ENCODE measurements around the gene ZDHHC4.
"Not testable (repeated sequence)": the region's sequence is repeated elsewhere in the genome, so short reads cannot be mapped to it uniquely, and the experiment has no call there.

Gene ZDHHC4

DNA sequence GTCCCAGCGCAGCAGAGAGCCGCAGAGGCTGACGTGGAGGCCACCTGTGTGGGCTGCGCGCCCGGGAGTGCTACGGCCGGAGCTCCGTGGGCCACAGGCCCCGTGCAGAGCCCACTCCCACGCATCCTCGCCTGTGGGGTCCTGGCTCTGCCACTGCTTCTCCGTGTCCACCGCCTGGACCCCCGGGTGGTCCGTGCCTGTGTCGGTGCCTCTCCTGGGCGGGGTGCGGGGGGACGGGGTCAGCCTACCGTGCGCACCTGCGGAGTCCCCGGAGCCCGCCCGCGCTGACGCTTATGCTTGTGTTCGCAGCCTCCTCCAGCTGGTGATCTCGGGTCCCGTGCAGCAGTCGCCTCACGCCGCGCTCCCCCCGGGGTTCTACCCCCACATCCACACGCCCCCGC is 30.4 kb downstream of the ZDHHC4 start:
- no peak for FAIRE-seq

- no peak for FAIRE-seq
Measured at GRCh38 chr7:6608081-6608480, 30.8 kb downstream of the ZDHHC4 start.

GRCh38 chr7:6608794-6609193 is 31.5 kb downstream of the ZDHHC4 start:
- no peak for FAIRE-seq

DNA sequence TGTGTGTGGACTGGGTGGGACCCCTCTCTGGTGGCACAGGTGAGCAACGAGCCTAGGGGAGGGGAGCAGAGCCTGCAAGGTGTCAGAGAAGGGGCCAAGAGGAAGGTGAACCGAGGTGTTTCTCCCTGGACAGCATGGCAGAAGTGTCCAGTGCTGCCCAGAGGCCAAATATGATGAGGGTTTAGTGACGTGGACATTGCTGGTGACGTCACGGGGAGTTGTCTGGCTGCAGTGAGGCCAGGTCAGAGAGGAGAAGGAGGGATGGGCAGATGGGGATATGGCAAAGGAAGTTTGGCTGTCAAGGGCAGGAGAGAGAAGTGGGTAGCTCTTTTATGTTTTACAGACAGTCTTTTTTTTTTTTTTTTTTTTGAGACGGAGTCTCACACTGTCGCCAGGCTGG is 35.6 kb downstream of the ZDHHC4 start:
- no peak for FAIRE-seq

- no peak for FAIRE-seq
Measured at GRCh38 chr7:6613706-6614105, 36.5 kb downstream of the ZDHHC4 start.

DNA sequence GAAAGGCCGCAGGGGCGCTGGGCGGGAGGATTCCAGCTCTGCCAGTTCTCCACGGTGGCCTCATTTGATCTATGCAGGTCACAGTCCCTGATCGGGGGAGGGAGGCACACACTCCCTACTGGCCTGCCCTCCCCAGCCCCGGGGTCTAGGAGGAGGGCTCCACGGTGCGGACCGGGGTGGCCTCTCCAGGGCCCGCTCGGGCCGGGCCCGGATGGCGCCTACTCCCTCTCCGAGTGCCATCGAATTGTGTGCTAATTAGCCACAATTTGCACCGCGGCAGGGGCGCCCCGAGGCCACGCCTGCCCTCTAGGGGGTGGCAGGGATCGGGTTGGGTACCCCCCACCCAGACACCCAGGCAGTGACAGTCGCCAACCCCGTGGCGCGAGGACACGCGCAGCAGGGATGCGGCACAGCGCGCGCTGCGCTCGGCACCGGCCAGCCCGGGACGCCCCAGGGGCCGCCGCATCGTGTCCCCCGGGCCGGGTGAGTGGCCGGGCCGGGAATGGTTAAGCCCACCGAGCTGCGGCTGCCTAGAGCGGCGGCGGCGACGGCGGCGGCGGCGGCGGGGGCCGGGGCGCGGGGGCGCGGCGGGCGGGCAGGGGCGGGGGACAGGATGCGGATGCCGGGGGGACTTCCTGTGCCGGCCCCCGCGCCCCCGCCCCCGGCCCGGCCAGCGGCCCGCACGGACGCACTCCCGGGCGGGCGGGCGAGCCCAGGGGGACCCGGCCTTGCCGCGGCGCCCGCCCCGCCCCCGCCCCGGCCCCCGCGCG is 37.9 kb downstream of the ZDHHC4 start, which contains the start of gene ZNF853:
ZNF853 (plus strand) TSS at position 658 of the 770 bp plus-strand sequence. CDS start 565 bp downstream, outside the sequence.
- FAIRE-seq: no peak

- FAIRE-seq: no peak
Measured at GRCh38 chr7:6615723-6616555, 38.7 kb downstream of the ZDHHC4 start.

DNA sequence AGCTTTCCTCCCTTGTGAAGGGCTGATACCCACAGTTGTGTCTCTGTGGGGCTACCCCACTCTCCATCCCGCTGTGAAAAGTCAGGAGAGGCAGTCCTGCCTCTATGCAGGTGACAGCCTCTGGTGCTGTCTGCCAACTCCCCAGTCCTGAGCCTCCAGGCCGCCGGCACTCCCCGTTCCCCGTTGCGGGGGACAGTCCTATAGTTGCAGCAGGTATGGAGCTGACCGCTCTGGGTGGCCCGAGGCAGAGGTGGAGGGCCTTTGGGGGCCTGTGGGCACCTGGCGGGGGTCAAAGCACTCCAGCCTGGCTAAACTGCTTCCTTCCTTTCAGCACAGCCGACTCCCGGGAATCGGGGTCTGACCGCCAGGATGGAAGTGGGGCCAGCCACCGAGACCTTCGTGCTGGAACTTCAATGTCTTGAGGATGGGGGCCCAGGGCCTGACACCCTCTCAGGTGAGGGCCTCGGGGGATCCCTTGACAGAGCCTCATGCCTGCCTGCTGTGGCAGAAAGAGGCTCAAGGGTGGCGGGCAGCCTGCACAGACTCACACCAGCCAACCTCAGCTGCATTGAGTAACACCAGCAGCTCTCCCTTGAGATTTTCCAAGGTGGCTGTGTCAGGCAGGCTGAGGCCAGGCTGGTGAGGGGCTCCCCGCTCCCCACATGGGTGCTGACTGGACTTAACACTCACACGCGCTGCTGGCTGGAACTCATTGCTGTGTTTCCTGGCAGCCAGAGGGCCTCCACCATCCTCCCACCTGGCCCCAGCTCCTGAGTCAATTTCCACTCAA is 39.8 kb downstream of the ZDHHC4 start:
- FAIRE-seq: no peak

GRCh38 chr7:6618621-6619020 is 41.4 kb downstream of the ZDHHC4 start:
- no peak for FAIRE-seq

GRCh38 chr7:6619961-6620360 is 42.7 kb downstream of the ZDHHC4 start:
- no peak for FAIRE-seq

- no peak for FAIRE-seq
Measured at GRCh38 chr7:6621195-6622133, 44.2 kb downstream of the ZDHHC4 start.

DNA sequence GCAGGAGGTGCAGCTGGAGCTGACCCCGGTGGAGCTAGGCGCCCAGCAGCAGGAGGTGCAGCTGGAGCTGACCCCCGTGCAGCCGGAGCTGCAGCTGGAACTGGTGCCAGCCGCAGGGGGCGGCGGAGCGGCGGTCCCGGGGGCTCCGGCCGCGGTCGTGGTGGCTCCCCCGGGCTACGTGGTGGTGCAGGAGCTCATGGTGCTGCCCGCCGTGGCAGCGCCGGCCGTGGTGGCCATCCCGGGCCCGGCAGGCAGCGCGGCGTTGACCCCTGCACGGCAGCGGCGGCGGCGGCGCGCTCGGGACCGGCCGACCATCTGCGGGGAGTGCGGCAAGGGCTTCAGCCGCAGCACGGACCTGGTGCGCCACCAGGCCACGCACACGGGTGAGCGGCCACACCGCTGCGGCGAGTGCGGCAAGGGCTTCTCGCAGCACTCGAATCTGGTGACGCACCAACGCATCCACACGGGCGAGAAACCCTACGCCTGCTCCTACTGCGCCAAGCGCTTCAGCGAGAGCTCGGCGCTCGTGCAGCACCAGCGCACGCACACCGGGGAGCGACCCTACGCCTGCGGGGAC is 45.0 kb downstream of the ZDHHC4 start:
- FAIRE-seq: no peak

DNA sequence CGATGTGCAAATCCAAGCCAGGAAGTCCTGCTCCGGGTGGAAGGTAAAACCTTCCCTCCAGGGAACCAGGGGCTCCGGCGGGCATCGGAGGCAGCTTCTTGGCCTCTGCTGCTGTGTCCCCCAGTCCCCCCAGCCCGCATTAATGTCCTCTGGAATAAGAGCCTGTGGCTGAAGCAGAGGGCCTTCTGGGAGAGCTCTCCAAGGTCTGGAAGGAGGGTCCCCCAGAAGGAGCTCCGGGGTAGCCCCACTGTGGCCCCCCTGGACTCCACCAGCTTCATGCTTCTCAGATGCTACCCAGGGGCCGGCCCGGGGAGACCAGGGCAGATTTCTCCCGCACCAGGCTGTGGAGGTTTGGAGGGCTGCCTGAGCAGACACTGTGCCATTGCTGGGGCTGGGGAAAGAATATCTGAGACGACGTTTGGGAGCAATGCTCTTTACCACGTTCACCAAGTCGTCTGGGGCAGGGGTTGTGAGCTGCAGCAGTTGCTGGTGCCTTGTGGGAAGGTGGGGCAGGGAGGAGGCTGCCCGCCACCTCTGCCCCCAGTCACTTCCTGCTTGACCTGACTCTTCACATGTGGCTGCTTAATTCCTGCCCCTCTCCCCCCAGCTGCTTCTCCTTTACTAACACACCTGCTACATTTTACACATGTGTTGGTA is 46.5 kb downstream of the ZDHHC4 start:
- no peak for FAIRE-seq

DNA sequence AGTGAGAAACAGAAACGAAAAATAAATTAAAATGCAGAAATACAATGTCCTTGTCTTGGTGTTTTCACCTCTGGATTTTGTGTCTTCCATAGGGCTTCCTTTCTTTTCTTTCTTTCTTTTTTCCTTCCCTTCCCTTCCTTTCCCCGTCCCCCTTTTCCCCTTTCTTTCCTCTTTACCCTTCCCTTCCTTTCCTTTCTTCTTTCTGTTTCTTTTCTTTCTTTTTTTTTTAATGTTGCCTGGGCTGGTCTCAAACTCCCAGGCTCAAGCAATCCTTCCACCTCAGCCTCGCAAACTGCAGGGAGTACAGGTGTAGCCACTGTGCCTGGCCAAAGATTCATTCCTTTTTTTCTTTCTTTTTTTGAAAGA is 47.0 kb downstream of the ZDHHC4 start:
- no peak for FAIRE-seq

GRCh38 chr7:6628045-6628444 is 50.8 kb downstream of the ZDHHC4 start:
- no peak for FAIRE-seq

DNA sequence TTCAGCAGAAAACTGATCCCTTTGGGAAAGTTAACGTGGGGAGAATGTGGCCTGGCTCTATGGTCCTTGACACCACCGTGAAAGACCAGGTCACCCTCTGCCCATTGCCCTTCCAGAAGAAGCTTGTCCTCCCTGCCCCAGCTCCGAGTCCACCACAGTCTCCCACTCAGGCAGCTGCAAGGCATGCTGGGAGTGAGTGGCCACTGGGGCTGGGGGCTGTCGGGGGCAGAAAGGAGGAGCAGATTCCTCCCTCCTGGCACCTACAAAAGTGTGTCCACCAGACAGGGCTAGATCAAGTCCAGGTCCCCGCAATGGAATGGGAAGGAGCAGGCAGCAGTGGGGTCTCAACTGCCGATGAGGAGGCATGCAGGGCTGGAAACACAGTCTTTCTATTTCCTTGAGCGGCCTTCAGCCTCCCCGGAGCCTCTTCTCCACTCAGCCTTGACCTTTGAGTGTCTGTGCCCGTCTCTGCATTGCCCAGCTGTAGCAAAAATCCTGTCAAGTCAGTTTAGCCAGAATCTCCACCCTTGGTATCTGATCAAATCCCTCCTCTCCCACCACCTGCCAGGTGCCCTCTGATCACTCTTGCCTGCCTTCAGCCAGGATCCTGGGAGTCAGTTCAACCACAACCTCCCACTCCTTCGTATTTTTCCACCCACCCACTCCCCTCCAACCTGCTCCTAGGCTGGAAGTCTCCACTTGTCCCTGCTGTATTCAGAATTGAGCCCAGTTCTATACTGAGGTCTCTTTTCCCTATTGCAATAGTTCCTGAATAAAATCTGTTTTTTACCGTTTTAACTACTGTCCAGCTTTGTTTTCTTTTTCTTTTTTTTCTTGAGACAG is 53.0 kb downstream of the ZDHHC4 start:
- FAIRE-seq: no peak

DNA sequence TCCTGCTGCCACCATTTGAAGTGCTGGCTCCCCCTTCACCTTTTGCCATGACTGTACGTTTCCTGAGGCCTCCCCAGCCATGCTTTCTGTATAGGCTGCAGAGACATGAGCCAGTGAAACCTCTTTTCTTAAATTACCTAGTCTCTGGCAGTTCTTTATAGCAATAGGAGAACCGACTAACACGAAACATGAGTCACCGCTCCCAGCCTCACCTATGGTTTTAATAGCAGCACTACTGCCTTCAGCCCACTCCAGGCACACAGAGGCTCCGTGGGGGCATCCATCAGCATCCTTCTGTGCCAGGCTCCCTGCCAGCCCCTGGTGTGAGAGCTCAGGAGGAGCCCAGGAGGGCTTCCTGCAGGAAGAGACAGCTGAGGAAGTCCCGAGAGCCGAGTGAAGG is 54.4 kb downstream of the ZDHHC4 start:
- no peak for FAIRE-seq

- FAIRE-seq: no peak
Measured at GRCh38 chr7:6634021-6634420, 56.8 kb downstream of the ZDHHC4 start.

- not testable (repeated sequence) for FAIRE-seq
Measured at GRCh38 chr7:6634971-6635370, 57.7 kb downstream of the ZDHHC4 start.
